OCI-LY1 (cell line): ENCODE results near the gene PHF19.

ENCODE experiments used
- CTCF ChIP-seq: fragments of 200-600 bp; sonication (generic), shearing (Covaris generic); IDR thresholded peaks from 2 replicates; pipeline ENCODE4 v1.5.1; 2017; ENCODE audit warnings: mild to moderate bottlenecking, antibody characterized with exemption, low read length, moderate library complexity, mixed read lengths
- EZH2 ChIP-seq: fragments of 200-600 bp; sonication (generic), shearing (Covaris generic); IDR thresholded peaks from 2 replicates; pipeline ENCODE4 v1.8.0; 2017; ENCODE audit warnings: borderline replicate concordance, mixed run types, mild to moderate bottlenecking, antibody characterized with exemption, low read length, moderate library complexity, mixed read lengths

- TF ChIP-seq CTCF (no peak), EZH2 (no peak)
Measured at GRCh38 chr9:120868339-120868675, 8.7 kb downstream of the PHF19 start.
